ENCODE measurements around the gene ARL6IP4.

- TF ChIP-seq CTCF (conservative IDR thresholded peaks at IDR 0.05; ENCODE audit: low read length) (no peak), EZH2phosphoT487 (IDR thresholded peaks at IDR 0.05; ENCODE audit: borderline replicate concordance, low read depth, low read length) (no peak)
Observed at GRCh38 chr12:122974892-122975789, 5.3 kb upstream of the ARL6IP4 start, which contains the start of gene OGFOD2.

Data from OCI-LY7 (cell line).